PC-9 (cell line): ENCODE measurements around the gene MPPED2.

Experiments
- CTCF ChIP-seq: fragments of 200-600 bp; sonication (generic); conservative IDR thresholded peaks from 2 replicates; pipeline ENCODE4 v1.6.1; 2017; ENCODE audit warnings: mixed run types, antibody characterized with exemption, mild to moderate bottlenecking, moderate library complexity
- EZH2 ChIP-seq: fragments of 200-600 bp; sonication (generic); IDR thresholded peaks from 2 replicates; pipeline ENCODE4 v1.8.0; 2017; ENCODE audit warnings: antibody characterized with exemption, low read depth

GRCh38 chr11:30424321-30424720 is 161.8 kb downstream of the MPPED2 start:
- TF ChIP-seq CTCF (no peak), EZH2 (no peak)
